Neutrophil (primary cell): ENCODE data around the gene MESP1.

Experiments used
- H3K27ac ChIP-seq: fragments of 200-600 bp; sonication (generic); 2 replicates; pipeline ENCODE4 v1.5.1; 2016; ENCODE audit warnings: mild to moderate bottlenecking, moderate library complexity
- H3K27me3 ChIP-seq: fragments of 200-600 bp; sonication (generic); 2 replicates; pipeline ENCODE4 v1.6.0; 2016; ENCODE audit warnings: mild to moderate bottlenecking
- H3K36me3 ChIP-seq: fragments of 200-600 bp; sonication (generic); 2 replicates; pipeline ENCODE4 v1.5.1; 2017
- H3K4me1 ChIP-seq, 2 experiments: fragments of 200-600 bp in 1 of 2; sonication (generic) in 1 of 2; 1 replicate in 1 of 2; 2 replicates in 1 of 2; pipeline versions ENCODE4 v1.5.1 to v1.6.1; 2013 to 2016; ENCODE audit warnings: low read depth in 1 of 2, low read length in 1 of 2, mild to moderate bottlenecking in 1 of 2, moderate library complexity in 1 of 2; ENCODE audit not compliant: control insufficient read depth in 1 of 2, insufficient read depth in 1 of 2
- H3K4me3 ChIP-seq, 2 experiments: fragments of 200-600 bp in 1 of 2; sonication (generic) in 1 of 2; 1 replicate in 1 of 2; 2 replicates in 1 of 2; pipeline ENCODE4 v1.5.1; 2013 to 2016; ENCODE audit warnings: low read depth in 1 of 2, low read length in 1 of 2, mild to moderate bottlenecking in 1 of 2, moderate library complexity in 1 of 2
- H3K9me3 ChIP-seq: fragments of 200-600 bp; sonication (generic); 2 replicates; pipeline ENCODE4 v1.5.1; 2016
- CTCF ChIP-seq: fragments of 200-600 bp; sonication (generic); IDR thresholded peaks from 2 replicates; pipeline ENCODE4 v1.5.1; 2016; ENCODE audit warnings: antibody characterized with exemption

Gene MESP1

GRCh38 chr15:89787944-89788343 lies 36.9 kb upstream of the MESP1 start:
- H3K36me3 ChIP-seq: peaks cover 94% of the 10 kb centered on the region
- no peaks in the 10 kb centered on the region for H3K9me3 ChIP-seq
- H3K27ac ChIP-seq: no peak overlapping the region
- no peak for TF ChIP-seq CTCF
- no peaks in the 10 kb centered on the region for H3K27me3 ChIP-seq
- no peak overlapping the region for H3K4me3 ChIP-seq
- H3K4me1 ChIP-seq: no peaks in the 10 kb centered on the region

GRCh38 chr15:89785774-89786140 lies 34.7 kb upstream of the MESP1 start:
- no peaks in the 10 kb centered on the region for H3K27me3 ChIP-seq
- no peaks in the 10 kb centered on the region for H3K9me3 ChIP-seq
- peaks cover 72% of the 10 kb centered on the region for H3K36me3 ChIP-seq
- H3K4me3 ChIP-seq: no peak overlapping the region
- H3K4me1 ChIP-seq: peaks cover 9 to 13% of the 10 kb centered on the region in 2 experiments
- no peak overlapping the region for H3K27ac ChIP-seq
- no peak for TF ChIP-seq CTCF

- TF ChIP-seq CTCF: no peak
- Histone ChIP-seq H3K36me3 (peaks cover 66% of the 10 kb centered on the region), H3K4me1 (peaks cover 14 to 17% of the 10 kb centered on the region in 2 experiments), H3K27me3 (no peaks in the 10 kb centered on the region), H3K4me3 (no peak overlapping the region), H3K9me3 (no peaks in the 10 kb centered on the region), H3K27ac (no peak overlapping the region)
Measured at GRCh38 chr15:89785064-89785773, 34.2 kb upstream of the MESP1 start.

GRCh38 chr15:89784686-89784960 lies 33.6 kb upstream of the MESP1 start:
- no peaks in the 10 kb centered on the region for H3K9me3 ChIP-seq
- TF ChIP-seq CTCF: no peak
- H3K27me3 ChIP-seq: no peaks in the 10 kb centered on the region
- peak overlapping the region; percentile 26 for H3K27ac ChIP-seq
- H3K4me3 ChIP-seq: no peak overlapping the region
- H3K36me3 ChIP-seq: peaks cover 60% of the 10 kb centered on the region
- H3K4me1 ChIP-seq: peaks cover 14 to 17% of the 10 kb centered on the region in 2 experiments

- H3K9me3 ChIP-seq: no peaks in the 10 kb centered on the region
- no peaks in the 10 kb centered on the region for H3K27me3 ChIP-seq
- no peak overlapping the region for H3K4me3 ChIP-seq
- peaks cover 55% of the 10 kb centered on the region for H3K36me3 ChIP-seq
- peaks cover 14 to 17% of the 10 kb centered on the region in 2 experiments for H3K4me1 ChIP-seq
- no peak for TF ChIP-seq CTCF
- peak overlapping the region; percentile 26 for H3K27ac ChIP-seq
Measured at GRCh38 chr15:89783861-89784685, 33.0 kb upstream of the MESP1 start.
